ENCODE results near the gene TXNDC11. TPM values are rescaled to one million over a fixed set of nuclear protein-coding genes. Genes with fewer than 3 reads are reported as not detected.

Gene TXNDC11
- total RNA-seq, 1 donor from 2014 or later = 39.7 TPM

DNA sequence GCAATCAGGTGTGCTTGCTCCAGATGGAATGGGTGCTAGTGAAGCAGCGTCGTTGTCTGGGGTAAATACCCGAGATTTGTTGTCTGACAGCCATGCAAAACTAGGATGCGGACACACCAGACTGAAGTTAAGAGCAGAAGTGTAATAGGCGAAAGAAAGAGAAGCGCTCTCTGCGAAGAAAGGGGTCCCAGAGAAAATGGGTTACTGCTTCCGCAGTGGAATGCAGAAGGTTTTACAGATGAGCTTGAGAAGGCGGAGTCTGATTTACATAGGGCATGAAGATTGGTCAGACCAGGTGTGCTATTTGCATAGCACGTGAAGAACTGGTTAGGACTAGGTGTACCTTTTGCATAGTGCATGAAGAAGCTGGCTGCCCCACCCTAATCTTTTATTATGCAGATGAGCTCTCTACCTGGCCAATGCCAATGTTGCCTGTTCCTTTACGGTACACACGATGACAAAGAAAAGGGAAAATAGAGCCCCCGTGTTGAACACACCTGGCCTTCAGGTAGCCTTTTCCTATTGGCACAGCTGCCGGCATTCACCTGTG, 106.4 kb downstream of the TXNDC11 start:
- no peak overlapping the region for H3K27ac Mint-ChIP-seq (ENCODE audit: unreplicated experiment)
- H3K36me3 Mint-ChIP-seq (ENCODE audit: low read depth) = no peaks in the 10 kb centered on the region
- H3K27me3 Mint-ChIP-seq (ENCODE audit: low read depth) = no peaks in the 10 kb centered on the region
- no peak for DNase-seq (ENCODE audit: low spot score)
- TF ChIP-seq, protein P1, sequence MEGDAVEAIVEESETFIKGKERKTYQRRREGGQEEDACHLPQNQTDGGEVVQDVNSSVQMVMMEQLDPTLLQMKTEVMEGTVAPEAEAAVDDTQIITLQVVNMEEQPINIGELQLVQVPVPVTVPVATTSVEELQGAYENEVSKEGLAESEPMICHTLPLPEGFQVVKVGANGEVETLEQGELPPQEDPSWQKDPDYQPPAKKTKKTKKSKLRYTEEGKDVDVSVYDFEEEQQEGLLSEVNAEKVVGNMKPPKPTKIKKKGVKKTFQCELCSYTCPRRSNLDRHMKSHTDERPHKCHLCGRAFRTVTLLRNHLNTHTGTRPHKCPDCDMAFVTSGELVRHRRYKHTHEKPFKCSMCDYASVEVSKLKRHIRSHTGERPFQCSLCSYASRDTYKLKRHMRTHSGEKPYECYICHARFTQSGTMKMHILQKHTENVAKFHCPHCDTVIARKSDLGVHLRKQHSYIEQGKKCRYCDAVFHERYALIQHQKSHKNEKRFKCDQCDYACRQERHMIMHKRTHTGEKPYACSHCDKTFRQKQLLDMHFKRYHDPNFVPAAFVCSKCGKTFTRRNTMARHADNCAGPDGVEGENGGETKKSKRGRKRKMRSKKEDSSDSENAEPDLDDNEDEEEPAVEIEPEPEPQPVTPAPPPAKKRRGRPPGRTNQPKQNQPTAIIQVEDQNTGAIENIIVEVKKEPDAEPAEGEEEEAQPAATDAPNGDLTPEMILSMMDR (IDR thresholded peaks at IDR 0.05) = no peak
- peaks cover 50% of the 10 kb centered on the region for H3K4me1 Mint-ChIP-seq (ENCODE audit: low read depth)
- H3K4me3 Mint-ChIP-seq (ENCODE audit: unreplicated experiment) = no peak overlapping the region
- no peaks in the 10 kb centered on the region for H3K9me3 Mint-ChIP-seq (ENCODE audit: low read depth)

DNA sequence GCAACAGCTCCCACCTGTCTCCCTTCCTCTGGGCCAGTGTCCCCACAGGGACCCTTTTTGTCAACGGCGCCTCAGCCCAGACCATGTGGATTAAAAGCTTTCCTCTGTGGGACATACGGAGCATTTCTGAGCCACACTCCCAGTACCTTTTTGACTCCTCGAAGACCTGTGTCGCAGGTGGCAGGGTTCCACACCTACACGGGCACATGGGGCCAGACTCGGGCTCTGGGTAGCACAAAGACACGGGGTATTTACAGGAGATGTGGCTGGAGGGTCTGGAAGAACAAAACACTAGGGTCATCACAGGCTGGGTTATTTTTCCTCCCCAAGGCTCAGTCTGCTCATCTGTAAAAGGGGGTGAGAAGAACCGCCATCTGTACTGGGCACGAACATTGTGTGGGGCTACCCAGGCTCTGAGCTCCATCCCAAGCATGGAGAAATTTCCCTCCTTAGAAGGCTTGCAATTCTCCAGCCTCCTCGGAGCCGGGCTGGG, 106.9 kb downstream of the TXNDC11 start:
- Mint-ChIP-seq H3K27me3 (ENCODE audit: low read depth) (no peaks in the 10 kb centered on the region), H3K9me3 (ENCODE audit: low read depth) (no peaks in the 10 kb centered on the region), H3K4me3 (ENCODE audit: unreplicated experiment) (no peak overlapping the region), H3K36me3 (ENCODE audit: low read depth) (no peaks in the 10 kb centered on the region), H3K27ac (ENCODE audit: unreplicated experiment) (no peak overlapping the region), H3K4me1 (ENCODE audit: low read depth) (peaks cover 50% of the 10 kb centered on the region)
- DNase-seq (ENCODE audit: low spot score) = no peak
- TF ChIP-seq, protein P1 (IDR thresholded peaks at IDR 0.05) = no peak

DNA sequence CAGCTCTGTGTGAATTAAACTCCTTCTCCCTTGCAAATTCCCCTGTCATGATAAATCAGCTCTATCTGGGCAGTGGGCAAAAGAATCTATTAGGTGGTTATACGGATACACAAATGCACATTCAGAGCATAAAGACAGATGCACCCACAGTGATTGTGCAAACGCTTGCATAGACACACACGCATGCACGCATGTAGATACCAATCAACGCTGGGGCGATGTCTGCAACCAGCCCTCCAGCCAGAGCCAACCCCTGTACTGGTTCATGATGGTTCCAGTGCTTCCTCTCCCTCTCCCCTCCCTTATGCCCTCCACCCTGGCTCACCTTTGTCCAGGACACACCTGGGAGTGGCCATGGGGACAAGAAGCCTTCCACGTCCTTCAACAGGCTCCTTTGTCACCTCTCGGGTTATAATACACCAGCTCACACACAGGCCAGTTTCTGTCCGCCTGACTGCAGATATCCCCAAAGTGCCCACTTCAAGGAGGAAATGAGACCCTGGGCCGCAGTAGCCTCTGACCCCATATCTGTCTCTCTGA, 107.5 kb downstream of the TXNDC11 start:
- TF ChIP-seq, protein P1 (IDR thresholded peaks at IDR 0.05) = no peak
- Mint-ChIP-seq H3K27ac (ENCODE audit: unreplicated experiment) (no peak overlapping the region), H3K9me3 (ENCODE audit: low read depth) (no peaks in the 10 kb centered on the region), H3K36me3 (ENCODE audit: low read depth) (no peaks in the 10 kb centered on the region), H3K27me3 (ENCODE audit: low read depth) (no peaks in the 10 kb centered on the region), H3K4me1 (ENCODE audit: low read depth) (peaks cover 50% of the 10 kb centered on the region), H3K4me3 (ENCODE audit: unreplicated experiment) (no peak overlapping the region)
- no peak for DNase-seq (ENCODE audit: low spot score)

DNA sequence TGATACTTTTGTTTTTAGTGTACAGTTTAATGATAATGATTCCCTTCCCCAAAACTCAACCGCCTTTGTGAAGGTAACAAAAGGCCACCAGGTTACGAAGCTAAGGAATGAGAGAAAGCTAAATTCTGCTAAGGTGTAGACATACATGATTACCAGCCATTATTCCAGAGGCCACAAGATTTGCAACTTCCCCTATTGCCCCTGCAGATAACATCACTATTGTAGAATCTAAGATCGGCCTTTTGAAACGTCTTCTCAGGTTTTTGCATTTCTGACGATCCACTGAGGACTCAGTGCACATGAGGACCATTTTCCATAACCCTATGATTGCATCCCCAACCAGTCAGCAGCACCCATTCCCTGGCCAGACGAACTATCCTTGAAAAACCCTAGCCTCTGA, 108.3 kb downstream of the TXNDC11 start:
- Mint-ChIP-seq H3K4me3 (ENCODE audit: unreplicated experiment) (no peak overlapping the region), H3K36me3 (ENCODE audit: low read depth) (no peaks in the 10 kb centered on the region), H3K4me1 (ENCODE audit: low read depth) (peaks cover 55% of the 10 kb centered on the region), H3K27ac (ENCODE audit: unreplicated experiment) (no peak overlapping the region), H3K27me3 (ENCODE audit: low read depth) (no peaks in the 10 kb centered on the region), H3K9me3 (ENCODE audit: low read depth) (no peaks in the 10 kb centered on the region)
- TF ChIP-seq, protein P1 (IDR thresholded peaks at IDR 0.05) = no peak
- no peak for DNase-seq (ENCODE audit: low spot score)

DNA sequence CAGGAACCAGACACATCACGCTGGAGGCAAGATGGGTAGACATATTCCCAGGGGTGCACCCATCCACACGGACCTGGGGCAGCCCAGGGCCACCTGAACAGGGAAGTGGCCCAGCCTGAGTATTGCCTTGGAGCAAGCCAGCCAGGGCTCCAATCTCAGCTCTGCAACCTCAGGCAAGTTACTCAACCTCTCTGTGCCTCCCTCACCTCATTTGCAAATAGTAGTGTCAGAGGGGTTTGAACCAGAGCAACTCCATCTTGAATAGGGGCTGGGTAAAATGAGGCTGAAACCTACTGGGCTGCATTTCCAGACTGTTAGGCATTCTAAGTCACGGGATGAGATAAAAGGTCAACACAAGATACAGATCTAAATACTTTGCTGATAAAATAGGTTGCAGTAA, 109.5 kb downstream of the TXNDC11 start:
- no peaks in the 10 kb centered on the region for H3K36me3 Mint-ChIP-seq (ENCODE audit: low read depth)
- no peak overlapping the region for H3K4me3 Mint-ChIP-seq (ENCODE audit: unreplicated experiment)
- TF ChIP-seq, protein P1 (IDR thresholded peaks at IDR 0.05) = no peak
- H3K27me3 Mint-ChIP-seq (ENCODE audit: low read depth) = no peaks in the 10 kb centered on the region
- peak overlapping the region; percentile 92 for H3K27ac Mint-ChIP-seq (ENCODE audit: unreplicated experiment)
- H3K4me1 Mint-ChIP-seq (ENCODE audit: low read depth) = peaks cover 62% of the 10 kb centered on the region
- H3K9me3 Mint-ChIP-seq (ENCODE audit: low read depth) = no peaks in the 10 kb centered on the region
- no peak for DNase-seq (ENCODE audit: low spot score)

All from chondrocyte (in vitro differentiated cells).